ENCODE results near the gene GLIS1.

GLIS1 gene

DNA sequence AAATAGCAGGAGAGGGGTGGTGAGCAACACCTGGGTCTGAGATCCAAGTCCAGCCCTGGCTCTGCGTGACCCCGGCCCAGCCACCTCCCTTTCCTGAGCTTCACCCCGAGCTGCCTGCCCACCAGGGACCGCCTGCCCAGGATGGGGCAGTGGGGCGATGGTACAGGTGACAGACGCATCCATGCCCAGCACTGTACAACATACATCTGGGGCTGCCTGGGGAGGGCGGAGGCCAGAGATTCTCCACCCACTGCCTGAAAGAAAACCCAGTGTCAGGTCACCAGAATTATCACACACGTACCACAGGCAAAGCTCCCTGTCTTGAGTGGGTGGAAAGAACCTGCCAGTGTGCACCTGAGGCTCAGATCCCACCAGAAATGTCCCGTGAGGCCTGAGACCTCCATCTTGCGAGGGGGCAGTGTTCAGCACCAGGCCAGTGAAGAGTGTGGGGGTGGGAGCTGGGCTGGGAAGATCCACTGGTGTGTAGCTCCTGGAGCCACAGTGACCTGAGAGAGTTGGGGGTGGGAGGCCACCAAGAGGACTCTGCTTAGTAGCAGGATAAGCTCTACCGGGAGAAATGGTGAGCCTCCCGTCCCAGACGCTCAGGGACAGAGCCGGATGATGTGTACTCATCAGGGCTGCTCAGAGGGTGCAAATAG is 198.2 kb downstream of the GLIS1 start:
- H3K27ac ChIP-seq (ENCODE audit: poor library complexity, severe bottlenecking) = no peak overlapping the region
- peaks cover 8% of the 10 kb centered on the region for H3K4me1 ChIP-seq (ENCODE audit: insufficient read depth, poor library complexity, severe bottlenecking)
- ATAC-seq (ENCODE audit: low read depth) = no peak
- DNase-seq (ENCODE audit: low spot score) = no peak
- no peaks in the 10 kb centered on the region for H3K36me3 ChIP-seq (ENCODE audit: low read depth)
- H3K9me3 ChIP-seq (ENCODE audit: severe bottlenecking) = no peaks in the 10 kb centered on the region
- TF ChIP-seq, protein P1, sequence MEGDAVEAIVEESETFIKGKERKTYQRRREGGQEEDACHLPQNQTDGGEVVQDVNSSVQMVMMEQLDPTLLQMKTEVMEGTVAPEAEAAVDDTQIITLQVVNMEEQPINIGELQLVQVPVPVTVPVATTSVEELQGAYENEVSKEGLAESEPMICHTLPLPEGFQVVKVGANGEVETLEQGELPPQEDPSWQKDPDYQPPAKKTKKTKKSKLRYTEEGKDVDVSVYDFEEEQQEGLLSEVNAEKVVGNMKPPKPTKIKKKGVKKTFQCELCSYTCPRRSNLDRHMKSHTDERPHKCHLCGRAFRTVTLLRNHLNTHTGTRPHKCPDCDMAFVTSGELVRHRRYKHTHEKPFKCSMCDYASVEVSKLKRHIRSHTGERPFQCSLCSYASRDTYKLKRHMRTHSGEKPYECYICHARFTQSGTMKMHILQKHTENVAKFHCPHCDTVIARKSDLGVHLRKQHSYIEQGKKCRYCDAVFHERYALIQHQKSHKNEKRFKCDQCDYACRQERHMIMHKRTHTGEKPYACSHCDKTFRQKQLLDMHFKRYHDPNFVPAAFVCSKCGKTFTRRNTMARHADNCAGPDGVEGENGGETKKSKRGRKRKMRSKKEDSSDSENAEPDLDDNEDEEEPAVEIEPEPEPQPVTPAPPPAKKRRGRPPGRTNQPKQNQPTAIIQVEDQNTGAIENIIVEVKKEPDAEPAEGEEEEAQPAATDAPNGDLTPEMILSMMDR (IDR thresholded peaks at IDR 0.05; ENCODE audit: poor library complexity, severe bottlenecking) = no peak
- no peaks in the 10 kb centered on the region for H3K27me3 ChIP-seq (ENCODE audit: insufficient read depth, poor library complexity, severe bottlenecking)
- H3K4me3 ChIP-seq (ENCODE audit: severe bottlenecking) = no peak overlapping the region

GRCh38 chr1:53539711-53540603 is 199.0 kb downstream of the GLIS1 start:
- peaks cover 8% of the 10 kb centered on the region for H3K4me1 ChIP-seq (ENCODE audit: insufficient read depth, poor library complexity, severe bottlenecking)
- TF ChIP-seq, protein P1 (IDR thresholded peaks at IDR 0.05; ENCODE audit: poor library complexity, severe bottlenecking) = no peak

DNA sequence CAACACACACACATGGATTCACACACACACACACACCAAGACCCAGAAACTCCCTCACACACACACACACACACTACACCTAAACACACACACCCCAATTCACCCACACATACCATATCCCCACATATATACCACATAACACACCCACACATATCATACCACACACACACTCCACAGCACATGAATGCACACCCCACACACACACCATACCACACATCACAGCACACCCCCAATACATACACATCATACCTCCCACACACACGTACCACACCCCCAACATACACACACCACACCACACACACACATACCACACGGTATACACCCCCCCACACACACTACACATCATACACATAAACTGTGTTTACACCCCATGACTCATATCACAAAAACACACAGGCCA is 199.7 kb downstream of the GLIS1 start:
- Histone ChIP-seq H3K27me3 (ENCODE audit: insufficient read depth, poor library complexity, severe bottlenecking) (no peaks in the 10 kb centered on the region), H3K36me3 (ENCODE audit: low read depth) (no peaks in the 10 kb centered on the region), H3K9me3 (ENCODE audit: severe bottlenecking) (no peaks in the 10 kb centered on the region), H3K4me1 (ENCODE audit: insufficient read depth, poor library complexity, severe bottlenecking) (peaks cover 8% of the 10 kb centered on the region), H3K4me3 (ENCODE audit: severe bottlenecking) (no peak overlapping the region), H3K27ac (ENCODE audit: poor library complexity, severe bottlenecking) (no peak overlapping the region)
- DNase-seq (ENCODE audit: low spot score) (no peak), ATAC-seq (ENCODE audit: low read depth) (no peak)
- TF ChIP-seq, protein P1 (IDR thresholded peaks at IDR 0.05; ENCODE audit: poor library complexity, severe bottlenecking) = no peak

More at GRCh38 chr1:53539711-53540603, 199.0 kb downstream of the GLIS1 start:
- H3K27me3 ChIP-seq (ENCODE audit: insufficient read depth, poor library complexity, severe bottlenecking) = no peaks in the 10 kb centered on the region
- no peak for ATAC-seq (ENCODE audit: low read depth)
- no peaks in the 10 kb centered on the region for H3K9me3 ChIP-seq (ENCODE audit: severe bottlenecking)
- no peak overlapping the region for H3K4me3 ChIP-seq (ENCODE audit: severe bottlenecking)
- DNase-seq (ENCODE audit: low spot score) = no peak
- no peak overlapping the region for H3K27ac ChIP-seq (ENCODE audit: poor library complexity, severe bottlenecking)
- no peaks in the 10 kb centered on the region for H3K36me3 ChIP-seq (ENCODE audit: low read depth)

GRCh38 chr1:53536606-53537005 is 202.4 kb downstream of the GLIS1 start:
- Histone ChIP-seq H3K4me3 (ENCODE audit: severe bottlenecking) (no peak overlapping the region), H3K27ac (ENCODE audit: poor library complexity, severe bottlenecking) (no peak overlapping the region), H3K27me3 (ENCODE audit: insufficient read depth, poor library complexity, severe bottlenecking) (no peaks in the 10 kb centered on the region), H3K4me1 (ENCODE audit: insufficient read depth, poor library complexity, severe bottlenecking) (no peaks in the 10 kb centered on the region), H3K36me3 (ENCODE audit: low read depth) (no peaks in the 10 kb centered on the region), H3K9me3 (ENCODE audit: severe bottlenecking) (no peaks in the 10 kb centered on the region)
- TF ChIP-seq, protein P1 (IDR thresholded peaks at IDR 0.05; ENCODE audit: poor library complexity, severe bottlenecking) = no peak
- DNase-seq (ENCODE audit: low spot score) = no peak
- no peak for ATAC-seq (ENCODE audit: low read depth)

Data from RWPE2 (cell line).